GM19452 (cell line): ENCODE data around the gene CD1E.
A peak's percentile ranks its signal among the peaks of the same experiment; 100 is the strongest.
"Not testable (repeated sequence)": the region's sequence is repeated elsewhere in the genome, so short reads cannot be mapped to it uniquely, and the experiment has no call there.

ENCODE experiments used
- ATAC-seq: cut with Tn5 transposase; IDR thresholded peaks from one replicate; pipeline ENCODE4 v1.9.1; 2021; ENCODE audit not compliant: unreplicated experiment

CD1E gene

GRCh38 chr1:158362482-158362881, 8.8 kb downstream of the CD1E start:
- ATAC-seq: no peak

GRCh38 chr1:158362941-158363340, 9.2 kb downstream of the CD1E start:
- ATAC-seq: no peak

GRCh38 chr1:158366783-158367182, 13.1 kb downstream of the CD1E start:
- no peak for ATAC-seq

- peak; percentile 94 for ATAC-seq
Observed at GRCh38 chr1:158371188-158371953, 17.7 kb downstream of the CD1E start.

- ATAC-seq: not testable (repeated sequence)
Observed at GRCh38 chr1:158374101-158374500, 20.4 kb downstream of the CD1E start.

- no peak for ATAC-seq
Observed at GRCh38 chr1:158374860-158375259, 21.2 kb downstream of the CD1E start.

GRCh38 chr1:158390331-158390730, 36.6 kb downstream of the CD1E start:
- ATAC-seq: no peak

GRCh38 chr1:158391099-158391498, 37.4 kb downstream of the CD1E start:
- ATAC-seq: no peak

- no peak for ATAC-seq
Observed at GRCh38 chr1:158393476-158393875, 39.8 kb downstream of the CD1E start.

- ATAC-seq: no peak
Observed at GRCh38 chr1:158396646-158397045, 43.0 kb downstream of the CD1E start.

- no peak for ATAC-seq
Observed at GRCh38 chr1:158398818-158399514, 45.3 kb downstream of the CD1E start, which contains the start of gene OR10T2. Gene OR10T2 (minus strand): TSS chr1:158399466. CDS start chr1:158399466, 0 bp downstream.

- ATAC-seq: no peak
Observed at GRCh38 chr1:158400871-158401270, 47.2 kb downstream of the CD1E start.

GRCh38 chr1:158407092-158407491, 53.4 kb downstream of the CD1E start:
- no peak for ATAC-seq
